Neuronal stem cell (in vitro differentiated cells): ENCODE data around the gene FMOD.
A peak's percentile ranks its signal among the peaks of the same experiment; 100 is the strongest.

Experiments used
- DNase-seq: peaks from one replicate; pipeline ENCODE4 v3.0.0-alpha.2; 2013; ENCODE audit warnings: low spot score
- H2AFZ ChIP-seq: one replicate; pipeline ENCODE4 v1.6.1; 2013; ENCODE audit warnings: mild to moderate bottlenecking, low read length, inconsistent platforms
- H2AK5ac ChIP-seq: 2 replicates; pipeline ENCODE4 v1.6.1; 2013; ENCODE audit warnings: low read depth, mild to moderate bottlenecking, inconsistent platforms, low read length, moderate library complexity, mixed read lengths
- H2BK120ac ChIP-seq: 2 replicates; pipeline ENCODE4 v1.6.1; 2013; ENCODE audit warnings: low read depth, mild to moderate bottlenecking, inconsistent platforms, low read length, moderate library complexity, mixed read lengths
- H2BK12ac ChIP-seq: one replicate; pipeline ENCODE4 v1.6.1; 2013; ENCODE audit warnings: low read length, inconsistent platforms
- H2BK15ac ChIP-seq: 2 replicates; pipeline ENCODE4 v1.6.1; 2013; ENCODE audit warnings: mild to moderate bottlenecking, low read length, inconsistent platforms, mixed read lengths
- H2BK5ac ChIP-seq: one replicate; pipeline ENCODE4 v1.6.1; 2013; ENCODE audit warnings: inconsistent platforms, mild to moderate bottlenecking, low read length, moderate library complexity
- H3K14ac ChIP-seq: one replicate; pipeline ENCODE4 v1.6.1; 2013; ENCODE audit warnings: low read length, inconsistent platforms
- H3K18ac ChIP-seq: 2 replicates; pipeline ENCODE4 v1.6.1; 2013; ENCODE audit warnings: low read length, inconsistent platforms
- H3K23ac ChIP-seq: 2 replicates; pipeline ENCODE4 v1.6.1; 2013; ENCODE audit warnings: low read depth, mild to moderate bottlenecking, mixed read lengths, low read length, inconsistent platforms; ENCODE audit not compliant: poor library complexity
- H3K27ac ChIP-seq: replicated peaks from 3 replicates; pipeline ENCODE4 v1.5.1; 2013; ENCODE audit warnings: low read length, inconsistent platforms
- H3K27me3 ChIP-seq, 3 experiments: 2 replicates each; pipeline ENCODE4 v1.6.1; 2013; ENCODE audit warnings: low read length in 3 of 3, mild to moderate bottlenecking in 2 of 3, inconsistent platforms in 1 of 3, low read depth in 1 of 3, mixed read lengths in 1 of 3, moderate library complexity in 1 of 3; ENCODE audit not compliant: control insufficient read depth in 3 of 3, insufficient read depth in 3 of 3
- H3K36me3 ChIP-seq, 2 donors: replicated peaks in 1 of 2; 2 replicates each; pipeline ENCODE4 v1.6.1; 2013; ENCODE audit warnings: low read length in 2 of 2; ENCODE audit not compliant: control insufficient read depth in 2 of 2, insufficient read depth in 2 of 2
- H3K4ac ChIP-seq: 2 replicates; pipeline ENCODE4 v1.6.1; 2013; ENCODE audit warnings: inconsistent platforms, mild to moderate bottlenecking, low read length, moderate library complexity
- H3K4me1 ChIP-seq, 2 donors: 1 replicate in 1 of 2; 2 replicates in 1 of 2; pipeline ENCODE4 v1.6.1; 2013; ENCODE audit warnings: low read length in 2 of 2, low read depth in 1 of 2; ENCODE audit not compliant: control insufficient read depth in 2 of 2, insufficient read depth in 1 of 2
- H3K4me2 ChIP-seq: one replicate; pipeline ENCODE4 v1.6.1; 2013; ENCODE audit warnings: mild to moderate bottlenecking, low read length, inconsistent platforms; ENCODE audit not compliant: insufficient read depth, poor library complexity, severe bottlenecking
- H3K4me3 ChIP-seq, 2 donors: 2 replicates each; pipeline ENCODE4 v1.5.1; 2013; ENCODE audit warnings: low read length in 2 of 2, mild to moderate bottlenecking in 2 of 2, inconsistent platforms in 1 of 2, moderate library complexity in 1 of 2
- H3K79me1 ChIP-seq: one replicate; pipeline ENCODE4 v1.6.1; 2013; ENCODE audit warnings: low read depth, mild to moderate bottlenecking, inconsistent platforms, low read length, moderate library complexity
- H3K9ac ChIP-seq: one replicate; pipeline ENCODE4 v1.6.1; 2013; ENCODE audit warnings: mild to moderate bottlenecking, low read depth, low read length, inconsistent platforms; ENCODE audit not compliant: poor library complexity
- H3K9me3 ChIP-seq, 2 donors: replicated peaks in 1 of 2; 2 replicates each; pipeline versions ENCODE3 to v1.6.1; 2013; ENCODE audit warnings: low read length in 2 of 2, mild to moderate bottlenecking in 2 of 2, inconsistent platforms in 1 of 2, low read depth in 1 of 2, mixed read lengths in 1 of 2, moderate library complexity in 1 of 2; ENCODE audit not compliant: control insufficient read depth in 2 of 2, insufficient read depth in 1 of 2
- H4K8ac ChIP-seq: one replicate; pipeline ENCODE4 v1.6.1; 2013; ENCODE audit warnings: low read depth, mild to moderate bottlenecking, inconsistent platforms, low read length, moderate library complexity
- H4K91ac ChIP-seq: one replicate; pipeline ENCODE4 v1.6.1; 2013; ENCODE audit warnings: low read length, low read depth, mild to moderate bottlenecking, inconsistent platforms; ENCODE audit not compliant: poor library complexity
- WGBS, 2 donors: extraction: QIAGEN DNeasy Blood & Tissue Kit; methylation state at CpG; one replicate each; pipeline ENCODE4 v1.1.7; 2013; ENCODE audit warnings: missing lambda C conversion rate in 2 of 2, mixed read lengths in 1 of 2; ENCODE audit not compliant: insufficient read length in 2 of 2, insufficient replicate concordance in 1 of 2; ENCODE audit errors: extremely low coverage in 2 of 2; 5-methylcytosine and 5-hydroxymethylcytosine counted together

FMOD gene

DNA sequence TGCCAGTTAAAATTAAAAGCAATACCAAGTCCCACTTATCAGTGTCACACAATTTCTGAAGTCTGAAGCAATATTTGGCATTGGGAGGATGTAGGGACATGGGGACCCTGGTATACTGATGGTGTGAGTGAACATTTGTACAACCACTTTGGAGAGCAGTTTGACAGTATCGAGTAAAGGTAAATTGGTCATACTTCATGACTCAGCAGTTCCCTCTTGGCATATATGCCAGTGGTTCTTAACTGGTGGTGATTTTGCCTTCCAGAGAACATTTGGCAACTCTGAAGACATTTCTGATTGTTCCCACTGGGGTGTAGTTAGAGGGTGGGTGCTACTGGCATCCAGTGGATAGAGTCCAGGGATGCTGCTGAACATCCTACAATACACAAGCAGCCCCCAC, 19.7 kb downstream of the FMOD start:
- peaks cover 2% of the 10 kb centered on the region for H3K79me1 ChIP-seq
- no peak overlapping the region for H2AFZ ChIP-seq
- no peaks in the 10 kb centered on the region for H3K36me3 ChIP-seq
- H2BK12ac ChIP-seq = no peak overlapping the region
- no peak overlapping the region for H2BK5ac ChIP-seq
- H3K4me2 ChIP-seq = no peak overlapping the region
- no peak overlapping the region for H2AK5ac ChIP-seq
- H3K4ac ChIP-seq = no peak overlapping the region
- WGBS, 2 donors = no CpG with 5 or more reads among the region's 1 CpG
- no peaks in the 10 kb centered on the region for H3K9me3 ChIP-seq
- no peak overlapping the region for H4K8ac ChIP-seq
- no peak overlapping the region for H4K91ac ChIP-seq
- H3K9ac ChIP-seq = no peak overlapping the region
- H3K4me3 ChIP-seq = no peak overlapping the region
- H3K4me1 ChIP-seq = peaks cover 16 to 19% of the 10 kb centered on the region in 2 donors
- H3K18ac ChIP-seq = no peak overlapping the region
- H3K14ac ChIP-seq = no peak overlapping the region
- H3K27ac ChIP-seq = no peak overlapping the region
- no peak overlapping the region for H3K23ac ChIP-seq
- no peak overlapping the region for H2BK120ac ChIP-seq
- no peak overlapping the region for H2BK15ac ChIP-seq
- peaks cover 0 to 24% (median 0%) of the 10 kb centered on the region in 3 experiments for H3K27me3 ChIP-seq
- DNase-seq = no peak

GRCh38 chr1:203328714-203329122, 22.2 kb downstream of the FMOD start:
- DNase-seq = no peak
- no peaks in the 10 kb centered on the region for H3K9me3 ChIP-seq

GRCh38 chr1:203327684-203328457, 23.1 kb downstream of the FMOD start:
- Histone ChIP-seq H2BK120ac (peak overlapping the region; percentile 10), H3K14ac (no peak overlapping the region), H3K9me3 (no peaks in the 10 kb centered on the region), H2AK5ac (no peak overlapping the region), H2BK5ac (peak overlapping the region; percentile 76), H4K8ac (no peak overlapping the region), H3K23ac (no peak overlapping the region), H2BK15ac (no peak overlapping the region), H3K9ac (no peak overlapping the region), H3K4me2 (peak overlapping the region; percentile 45), H3K4me1 (peaks cover 37 to 45% of the 10 kb centered on the region in 2 donors), H2AFZ (peak overlapping the region; percentile 92), H3K18ac (peak overlapping the region; percentile 94), H4K91ac (peak overlapping the region; percentile 15), H3K36me3 (no peaks in the 10 kb centered on the region), H3K4me3 (peak overlapping the region in 1 of 2 donors; percentile 49), H3K27ac (peak overlapping the region; percentile 96), H2BK12ac (no peak overlapping the region), H3K27me3 (peaks cover 0 to 16% (median 0%) of the 10 kb centered on the region in 3 experiments), H3K4ac (no peak overlapping the region), H3K79me1 (peaks cover 2% of the 10 kb centered on the region)
- peak; percentile 75 for DNase-seq
- no CpG with 5 or more reads among the region's 31 CpGs for WGBS, 2 donors

More at GRCh38 chr1:203328714-203329122, 22.2 kb downstream of the FMOD start:
- no peak overlapping the region for H3K9ac ChIP-seq
- H3K36me3 ChIP-seq = no peaks in the 10 kb centered on the region
- H3K18ac ChIP-seq = no peak overlapping the region
- no peak overlapping the region for H4K91ac ChIP-seq
- no peak overlapping the region for H3K27ac ChIP-seq
- H4K8ac ChIP-seq = no peak overlapping the region
- H3K79me1 ChIP-seq = peaks cover 2% of the 10 kb centered on the region
- H2AK5ac ChIP-seq = no peak overlapping the region
- H3K27me3 ChIP-seq = peaks cover 0 to 17% (median 0%) of the 10 kb centered on the region in 3 experiments
- H2BK120ac ChIP-seq = no peak overlapping the region
- H2AFZ ChIP-seq = no peak overlapping the region
- no peak overlapping the region for H3K14ac ChIP-seq
- H3K4me2 ChIP-seq = no peak overlapping the region
- H3K4ac ChIP-seq = no peak overlapping the region
- no CpG with 5 or more reads among the region's 7 CpGs for WGBS, 2 donors
- H3K4me3 ChIP-seq = peak overlapping the region in 1 of 2 donors; percentile 35
- peaks cover 33 to 40% of the 10 kb centered on the region in 2 donors for H3K4me1 ChIP-seq
- no peak overlapping the region for H3K23ac ChIP-seq
- no peak overlapping the region for H2BK5ac ChIP-seq
- H2BK15ac ChIP-seq = no peak overlapping the region
- no peak overlapping the region for H2BK12ac ChIP-seq
